ENCODE measurements around the gene BMP6. TPM values are rescaled to one million over a fixed set of nuclear protein-coding genes. Genes with fewer than 3 reads are reported as not detected.

Gene BMP6
- total RNA-seq, 1 donor from 2014 or later: 3.6 TPM

- ATAC-seq (no peak), DNase-seq (ENCODE audit: low spot score) (no peak)
Measured at GRCh38 chr6:7919871-7920270, 194.0 kb downstream of the BMP6 start.

DNA sequence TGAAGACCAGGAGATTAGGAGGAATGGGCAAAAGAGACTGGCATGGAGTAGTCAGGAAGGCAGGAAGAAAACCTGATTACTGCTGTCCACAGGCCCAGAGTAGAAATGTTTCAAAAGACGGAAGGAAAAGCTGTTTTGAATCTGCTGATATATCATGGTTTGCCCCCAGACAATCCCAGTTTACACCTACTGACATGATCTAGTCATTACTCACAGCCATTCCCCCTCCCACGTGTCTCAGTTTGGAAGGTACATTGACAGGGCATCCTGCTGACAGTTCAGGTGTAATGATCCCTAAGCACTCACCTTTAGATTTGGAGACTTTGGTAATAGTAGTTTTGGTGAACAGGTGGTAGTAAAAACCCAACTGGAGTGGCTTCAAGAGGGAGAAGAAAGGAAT, 194.5 kb downstream of the BMP6 start:
- ATAC-seq (no peak), DNase-seq (ENCODE audit: low spot score) (no peak)

DNA sequence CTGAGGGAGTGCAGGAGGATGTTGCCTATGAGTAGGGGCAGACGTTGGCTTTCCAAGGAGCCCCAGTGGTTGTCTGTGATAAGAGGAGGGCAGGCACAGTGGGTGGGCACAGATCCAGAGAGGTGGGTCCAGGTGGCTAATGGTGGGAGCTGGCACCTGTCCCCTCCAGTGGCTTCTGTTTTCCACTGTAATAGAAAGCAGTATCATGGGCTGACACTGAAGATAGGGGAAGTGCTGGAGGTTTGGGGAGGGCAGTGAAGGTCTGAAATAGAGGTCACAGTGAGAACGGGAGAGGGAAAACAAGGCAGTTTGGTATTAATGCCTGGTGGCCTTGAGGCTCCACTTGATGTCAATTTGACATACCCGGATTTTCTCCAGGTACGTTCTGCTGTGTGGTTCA, 195.1 kb downstream of the BMP6 start:
- DNase-seq (ENCODE audit: low spot score) (no peak), ATAC-seq (no peak)

DNA sequence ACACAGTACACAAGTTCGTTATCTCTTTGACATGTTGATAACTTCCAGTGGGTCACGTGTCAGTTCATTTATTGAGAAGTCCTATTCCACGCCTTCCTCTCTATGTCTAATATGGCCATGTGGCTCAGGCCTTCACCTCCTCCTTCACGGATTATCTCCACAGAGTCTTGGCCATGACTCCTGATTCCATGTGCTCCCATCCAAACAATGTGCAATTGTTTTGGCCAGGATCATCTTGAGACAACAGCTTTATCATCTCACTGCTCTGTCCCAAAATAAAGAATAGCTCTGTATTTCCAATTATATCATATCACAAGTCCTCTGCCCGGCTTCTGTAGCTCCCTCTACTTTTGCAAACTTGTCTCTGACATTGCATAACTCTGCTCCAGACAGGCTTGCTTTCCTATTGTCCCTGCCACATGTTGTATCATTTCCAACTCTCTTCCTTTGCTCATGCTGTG, 195.8 kb downstream of the BMP6 start:
- no peak for DNase-seq (ENCODE audit: low spot score)
- ATAC-seq: no peak

- ATAC-seq: no peak
- DNase-seq (ENCODE audit: low spot score): no peak
Measured at GRCh38 chr6:7922596-7922995, 196.7 kb downstream of the BMP6 start.

GRCh38 chr6:7924867-7925266, 199.0 kb downstream of the BMP6 start:
- DNase-seq (ENCODE audit: low spot score): no peak
- ATAC-seq: no peak

Other genes with a start within 250 kb of the BMP6 start
- gene DSP, start 184.4 kb upstream of the BMP6 start, total RNA-seq: 67.5 TPM
- 7.6 TPM for gene SNRNP48, start 135.9 kb upstream of the BMP6 start, total RNA-seq
- gene TXNDC5, start 184.7 kb downstream of the BMP6 start, total RNA-seq: 121 TPM

Measured in left lobe of liver (tissue), 2 donors.